GM12878 (cell line): ENCODE measurements around the gene FOXL1. TPM values are rescaled to one million over a fixed set of nuclear protein-coding genes. Genes with fewer than 3 reads are reported as not detected.

Experiments used
- ATAC-seq: fragments of 200-7000 bp; cut with Tn5 transposase; 3 replicates; pipeline ENCODE4 v1.9.1; 2020; ENCODE audit warnings: mild to moderate bottlenecking, moderate library complexity
- BruUV-seq: library from RNA; stranded (reverse); fragments of 400-500 nt; replicated peaks from 2 replicates; lab custom pipeline; 2021; lab: Mats Ljungman, UMichigan
- CTCF ChIA-PET: fragments of 300-600 bp; sonication (Branson Sonifier 250); formaldehyde crosslinking; extraction: SDS; loops from one replicate; lab custom pipeline; 2021; ENCODE audit warnings: inconsistent platforms; lab: Yijun Ruan, JAX
- POLR2A ChIA-PET: fragments of 350-600 bp; formaldehyde crosslinking; extraction: SDS; loops from one replicate; lab custom pipeline; 2021; ENCODE audit warnings: inconsistent platforms; lab: Charles Lee
- RAD21 ChIA-PET: fragments of 300-600 bp; sonication (Branson Sonifier 250); formaldehyde crosslinking; loops from one replicate; lab custom pipeline; 2023; ENCODE audit warnings: antibody characterized with exemption; ENCODE audit not compliant: unreplicated experiment; lab: Charles Lee
- SMC1A ChIA-PET: fragments of 300-600 bp; sonication (Branson Sonifier 250); formaldehyde crosslinking; loops from one replicate; lab custom pipeline; 2023; ENCODE audit not compliant: unreplicated experiment, uncharacterized antibody; lab: Charles Lee
- DNase-seq: peaks from one replicate; pipeline ENCODE4 v3.0.0-alpha.2; 2011; ENCODE audit warnings: low read depth, low spot score
- FAIRE-seq: peaks from 3 replicates; lab custom pipeline; 2011; peaks lifted over from hg19 to GRCh38; lab: Jason Lieb, UNC
- H2AFZ ChIP-seq: 2 replicates; pipeline ENCODE4 v1.6.0; 2011; ENCODE audit warnings: low read depth, low read length, control low read depth; ENCODE audit not compliant: control insufficient read depth
- H3K27ac ChIP-seq: 2 replicates; pipeline ENCODE4 v1.5.1; 2011; ENCODE audit warnings: control low read depth; ENCODE audit not compliant: control insufficient read depth, insufficient read depth
- H3K27me3 ChIP-seq, 2 experiments: replicated peaks in 1 of 2; 2 replicates each; pipeline versions ENCODE4 v1.6.0 to v1.6.1; 2011; ENCODE audit warnings: low read length in 1 of 2; ENCODE audit not compliant: control insufficient read depth in 2 of 2, insufficient read depth in 2 of 2
- H3K36me3 ChIP-seq, 2 experiments: 2 replicates each; pipeline ENCODE4 v1.5.1; 2011; ENCODE audit warnings: low read length in 1 of 2; ENCODE audit not compliant: control insufficient read depth in 2 of 2, insufficient read depth in 2 of 2
- H3K4me1 ChIP-seq: 2 replicates; pipeline ENCODE4 v1.6.1; 2011; ENCODE audit warnings: mild to moderate bottlenecking, low read length, moderate library complexity, mixed read lengths; ENCODE audit not compliant: control insufficient read depth, insufficient read depth
- H3K4me2 ChIP-seq: 2 replicates; pipeline ENCODE4 v1.6.0; 2011; ENCODE audit warnings: control low read depth; ENCODE audit not compliant: control insufficient read depth, insufficient read depth
- H3K4me3 ChIP-seq: fragments of 200-600 bp; sonication (generic); 2 replicates; pipeline ENCODE4 v1.5.1; 2016
- H3K79me2 ChIP-seq: 2 replicates; pipeline ENCODE4 v1.6.0; 2011; ENCODE audit warnings: low read length; ENCODE audit not compliant: control insufficient read depth, insufficient read depth
- H3K9ac ChIP-seq: 2 replicates; pipeline ENCODE4 v1.8.0; 2011; ENCODE audit warnings: low read length, control low read depth, mixed read lengths; ENCODE audit not compliant: control insufficient read depth, insufficient read depth
- H3K9me3 ChIP-seq: replicated peaks from 3 replicates; pipeline ENCODE4 v1.5.1; 2011; ENCODE audit warnings: mild to moderate bottlenecking, low read length; ENCODE audit not compliant: control insufficient read depth, insufficient read depth
- H4K20me1 ChIP-seq: 2 replicates; pipeline ENCODE4 v1.6.0; 2011; ENCODE audit not compliant: control insufficient read depth, insufficient read depth
- ESRRA ChIP-seq: IDR thresholded peaks from 2 replicates; pipeline ENCODE4 v1.6.1; 2012; ENCODE audit warnings: mild to moderate bottlenecking, low read length, improper control_type of control experiment
- MEF2B ChIP-seq: fragments of 450-650 bp; IDR thresholded peaks from 2 replicates; pipeline ENCODE4 v1.6.1; 2018; ENCODE audit warnings: mild to moderate bottlenecking, moderate library complexity; ENCODE audit not compliant: partially characterized antibody, poor library complexity, severe bottlenecking
- MYB ChIP-seq: fragments of 150-350 bp; IDR thresholded peaks from 2 replicates; pipeline ENCODE4 v1.6.1; 2014; ENCODE audit warnings: mild to moderate bottlenecking, low read depth, low read length, borderline replicate concordance
- NFYB ChIP-seq: IDR thresholded peaks from 2 replicates; pipeline ENCODE4 v1.6.1; 2011; ENCODE audit warnings: low read depth, mild to moderate bottlenecking, low read length, improper control_type of control experiment, moderate library complexity; ENCODE audit not compliant: insufficient read depth
- NRF1 ChIP-seq: conservative IDR thresholded peaks from 2 replicates; pipeline ENCODE4 v1.6.1; 2011; ENCODE audit warnings: mild to moderate bottlenecking, low read depth, low read length, improper control_type of control experiment
- RAD51 ChIP-seq: fragments of 450-650 bp; IDR thresholded peaks from 2 replicates; pipeline ENCODE4 v1.6.1; 2016; ENCODE audit warnings: moderate library complexity, mild to moderate bottlenecking, inconsistent platforms
- SKIL ChIP-seq: fragments of 450-650 bp; IDR thresholded peaks from 2 replicates; pipeline ENCODE4 v1.6.1; 2017; ENCODE audit warnings: mild to moderate bottlenecking, low read depth, inconsistent platforms; ENCODE audit not compliant: poor library complexity, severe bottlenecking
- TAF1 ChIP-seq: IDR thresholded peaks from 2 replicates; pipeline ENCODE4 v1.6.1; 2011; ENCODE audit warnings: mild to moderate bottlenecking, low read depth, low read length, borderline replicate concordance
- TCF7 ChIP-seq: IDR thresholded peaks from 2 replicates; pipeline ENCODE4 v1.6.1; 2014; ENCODE audit warnings: antibody characterized with exemption, borderline replicate concordance
- USF2 ChIP-seq: IDR thresholded peaks from 2 replicates; pipeline ENCODE4 v1.6.1; 2011; ENCODE audit warnings: low read depth, low read length, improper control_type of control experiment, borderline replicate concordance
- YBX1 ChIP-seq: fragments of 450-650 bp; IDR thresholded peaks from 2 replicates; pipeline ENCODE4 v1.6.1; 2016; ENCODE audit warnings: antibody characterized with exemption
- ZNF622 ChIP-seq: fragments of 450-650 bp; IDR thresholded peaks from 2 replicates; pipeline ENCODE4 v1.6.1; 2017; ENCODE audit warnings: mild to moderate bottlenecking, inconsistent platforms
- ZZZ3 ChIP-seq: IDR thresholded peaks from 2 replicates; pipeline ENCODE4 v1.6.1; 2011; ENCODE audit warnings: low read depth; ENCODE audit not compliant: control insufficient read depth, insufficient read length
- WGBS: methylation state at CpG from one replicate; pipeline ENCODE4 v1.1.6; 2016; ENCODE audit warnings: low lambda C conversion rate; ENCODE audit not compliant: insufficient replicate concordance, insufficient coverage; ENCODE audit errors: missing lambda C conversion rate; 5-methylcytosine and 5-hydroxymethylcytosine counted together
- in situ Hi-C: fragments of 300-500 bp; cut with MboI; formaldehyde crosslinking; loops from 9 replicates; pipeline ENCODE4 v1.14.3; 2018; ENCODE audit warnings: mixed read lengths
- intact Hi-C: fragments of 100-400 bp; cut with micrococcal nuclease; formaldehyde crosslinking; loops from one replicate; pipeline ENCODE4 v1.14.2; 2022; ENCODE audit not compliant: unreplicated experiment
- polyA plus RNA-seq, 11 experiments: library from polyadenylated mRNA; depleted of rRNA in 4 of 11; unstranded in 6 of 11; stranded (reverse) in 5 of 11; fragments of >200 nt; fragmentation: Nextera tagmentation in 4 of 11; fragmentation: Illumina TruSeq in 1 of 11; extraction: Ambion mirVana in 4 of 11; extraction: Trizol in 1 of 11; gene quantifications; 1 replicate in 1 of 11; 2 replicates in 10 of 11; pipeline versions ENCODE4 v1.2.1 to v1.2.3, GENCODE V29; 2011 to 2016; ENCODE audit warnings: inconsistent platforms in 2 of 11, missing spikeins in 2 of 11, low read depth in 1 of 11
- total RNA-seq, 4 experiments: library from RNA; depleted of rRNA in 3 of 4; stranded (reverse); fragments of >200 nt in 3 of 4; fragmentation: Illumina TruSeq in 1 of 4; extraction: Trizol in 1 of 4; gene quantifications; 2 replicates each; pipeline versions ENCODE4 v1.2.1 to v1.2.3, GENCODE V29; 2013 to 2021
- TF ChIP-seq, protein P1 (sequence below): fragments of 450-650 bp; IDR thresholded peaks from 2 replicates; pipeline ENCODE4 v1.6.1; 2017; ENCODE audit warnings: low read depth, mild to moderate bottlenecking, moderate library complexity

The FOXL1 gene
- total and polyA plus RNA-seq, 10 of the 15 experiments (the other 5 are each of a cell fraction or from before 2014, with no cell fraction given) = 0.05 TPM; not detected in 9

DNA sequence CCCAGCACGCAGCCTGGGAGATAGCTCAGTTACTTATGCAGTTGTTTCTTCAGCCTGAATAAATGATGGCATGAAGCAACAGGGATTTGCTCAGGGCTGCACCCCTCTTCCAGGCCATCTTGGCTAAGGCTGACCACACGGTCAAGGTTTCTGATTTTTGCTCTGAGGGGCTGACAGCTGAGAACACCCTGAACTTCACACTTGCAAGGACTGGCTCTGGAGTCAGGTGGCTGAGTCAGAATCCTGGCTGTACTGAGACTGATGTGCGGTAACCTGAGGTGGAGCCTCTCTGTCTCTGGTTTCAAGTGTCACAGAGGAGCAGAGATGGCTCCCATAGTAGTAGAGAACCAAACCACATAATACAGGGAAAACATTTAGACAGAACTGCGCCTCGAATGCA is 28.1 kb upstream of the FOXL1 start:
- Histone ChIP-seq H3K4me3 (no peak overlapping the region), H3K9me3 (no peaks in the 10 kb centered on the region; the same call in 2 of the 3 replicates), H3K27ac (no peak overlapping the region), H3K4me2 (no peak overlapping the region), H3K36me3 (peaks cover 0 to 13% of the 10 kb centered on the region in 2 experiments; a peak in 3 of 4 replicates), H4K20me1 (no peaks in the 10 kb centered on the region), H3K4me1 (no peaks in the 10 kb centered on the region), H2AFZ (no peak overlapping the region), H3K79me2 (peaks cover 10% of the 10 kb centered on the region), H3K9ac (no peak overlapping the region), H3K27me3 (no peaks in the 10 kb centered on the region)
- WGBS = 94% methylated on average over 5 of the region's 5 CpGs
- ChIA-PET POLR2A (no interaction called here), CTCF (no interaction called here), SMC1A (no interaction called here), RAD21 (no interaction called here)
- DNase-seq (no peak), ATAC-seq (no peak), FAIRE-seq (no peak)
- BruUV-seq = no TSS peak
- intact Hi-C loops = no loop called here
- in situ Hi-C loops = loop anchor here (10.0 kb wide), 1 partner anchor 845 kb away; the partner anchor contains the start of gene MAP1LC3B
- no peak for TF ChIP-seq NRF1
- no peak for TF ChIP-seq YBX1
- TF ChIP-seq ZZZ3 = no peak
- no peak for TF ChIP-seq MYB
- no peak for TF ChIP-seq TCF7

GRCh38 chr16:86553356-86553755 is 25.0 kb upstream of the FOXL1 start:
- intact Hi-C loops = no loop called here
- RAD21 ChIA-PET = no interaction called here
- FAIRE-seq = no peak
- CTCF ChIA-PET = interaction anchor here (1.2 kb wide), 1 partner anchor 9 kb away, joined by 3 read pairs; no protein-coding TSS in a partner anchor
- 96% methylated on average over 22 of the region's 22 CpGs for WGBS
- SMC1A ChIA-PET = no interaction called here
- no peak for DNase-seq
- ATAC-seq = no peak
- Histone ChIP-seq H3K9ac (no peak overlapping the region), H3K9me3 (no peaks in the 10 kb centered on the region; the same call in 2 of the 3 replicates), H3K4me3 (no peak overlapping the region), H2AFZ (no peak overlapping the region), H3K27me3 (no peaks in the 10 kb centered on the region), H3K27ac (no peak overlapping the region), H3K4me1 (no peaks in the 10 kb centered on the region; the same call in 1 of the 2 replicates), H3K4me2 (no peak overlapping the region), H4K20me1 (no peaks in the 10 kb centered on the region), H3K79me2 (peaks cover 10% of the 10 kb centered on the region), H3K36me3 (peaks cover 0 to 8% of the 10 kb centered on the region in 2 experiments; a peak in 2 of 4 replicates)
- POLR2A ChIA-PET = no interaction called here
- in situ Hi-C loops = loop anchor here (10.0 kb wide), 1 partner anchor 841 kb away; the partner anchor contains the start of gene MAP1LC3B
- BruUV-seq = no TSS peak
- TF ChIP-seq ZNF622 (no peak), NFYB (no peak), RAD51 (no peak), TAF1 (no peak), ESRRA (no peak), USF2 (no peak), MEF2B (no peak), SKIL (no peak)
- TF ChIP-seq, protein P1, sequence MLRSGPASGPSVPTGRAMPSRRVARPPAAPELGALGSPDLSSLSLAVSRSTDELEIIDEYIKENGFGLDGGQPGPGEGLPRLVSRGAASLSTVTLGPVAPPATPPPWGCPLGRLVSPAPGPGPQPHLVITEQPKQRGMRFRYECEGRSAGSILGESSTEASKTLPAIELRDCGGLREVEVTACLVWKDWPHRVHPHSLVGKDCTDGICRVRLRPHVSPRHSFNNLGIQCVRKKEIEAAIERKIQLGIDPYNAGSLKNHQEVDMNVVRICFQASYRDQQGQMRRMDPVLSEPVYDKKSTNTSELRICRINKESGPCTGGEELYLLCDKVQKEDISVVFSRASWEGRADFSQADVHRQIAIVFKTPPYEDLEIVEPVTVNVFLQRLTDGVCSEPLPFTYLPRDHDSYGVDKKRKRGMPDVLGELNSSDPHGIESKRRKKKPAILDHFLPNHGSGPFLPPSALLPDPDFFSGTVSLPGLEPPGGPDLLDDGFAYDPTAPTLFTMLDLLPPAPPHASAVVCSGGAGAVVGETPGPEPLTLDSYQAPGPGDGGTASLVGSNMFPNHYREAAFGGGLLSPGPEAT = no peak
